ENCODE results near the gene ATP6V0B. TPM values are rescaled to one million over a fixed set of nuclear protein-coding genes. Genes with fewer than 3 reads are reported as not detected.

Gene ATP6V0B
- polyA plus RNA-seq, 2 of the 4 experiments (the other 2 are of a cell fraction): 97.0 to 101 TPM

- Histone ChIP-seq H3K4me3 (peak overlapping the region; percentile 95), H3K9me3 (no peaks in the 10 kb centered on the region), H3K27ac (peak overlapping the region; percentile 84 to 100), H3K4me1 (peaks cover 34% of the 10 kb centered on the region; the same call in 2 of the 3 replicates), H3K4me2 (peak overlapping the region; percentile 91)
- FAIRE-seq: no peak
- TF ChIP-seq E2F6 (IDR thresholded peaks at IDR 0.05; ENCODE audit: borderline replicate concordance, low read depth): peak; percentile 64; the same call in 1 of the 2 replicates
- peak; percentile 70; the same call in 1 of the 2 replicates for TF ChIP-seq MYC (IDR thresholded peaks at IDR 0.05; ENCODE audit: borderline replicate concordance, low read length)
- peak; percentile 14; the same call in 1 of the 2 replicates for TF ChIP-seq POLR2A (IDR thresholded peaks at IDR 0.05; ENCODE audit: low read length)
- TF ChIP-seq NFE2L2 (conservative IDR thresholded peaks at IDR 0.05; ENCODE audit: low read length): no peak
- TF ChIP-seq, protein P1, sequence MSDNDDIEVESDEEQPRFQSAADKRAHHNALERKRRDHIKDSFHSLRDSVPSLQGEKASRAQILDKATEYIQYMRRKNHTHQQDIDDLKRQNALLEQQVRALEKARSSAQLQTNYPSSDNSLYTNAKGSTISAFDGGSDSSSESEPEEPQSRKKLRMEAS (IDR thresholded peaks at IDR 0.05): peak; percentile 95
- WGBS (ENCODE audit: missing lambda C conversion rate): no CpG with 5 or more reads among the region's 45 CpGs
- CTCF ChIA-PET: no interaction called here
- peak in 1 of 2 experiments; percentile 33 for DNase-seq (ENCODE audit: low read depth in 1 of 2, low spot score in 1 of 2)
- peak; percentile 25 to 35; a peak in 4 of 6 replicates for ATAC-seq
- POLR2A ChIA-PET: no interaction called here
These were observed 4.9 kb downstream of the ATP6V0B start for GRCh38 chr1:43979528-43980254.

GRCh38 chr1:43980255-43981134, 5.7 kb downstream of the ATP6V0B start:
- 83% methylated on average over 11 of the region's 13 CpGs for WGBS (ENCODE audit: missing lambda C conversion rate)
- no peak for ATAC-seq
- Histone ChIP-seq H3K27ac (peak overlapping the region; percentile 84 to 100), H3K4me3 (peak overlapping the region; percentile 95), H3K4me1 (peaks cover 34% of the 10 kb centered on the region; the same call in 2 of the 3 replicates), H3K4me2 (peak overlapping the region; percentile 91), H3K9me3 (no peaks in the 10 kb centered on the region)
- POLR2A ChIA-PET: no interaction called here
- no peak for DNase-seq (ENCODE audit: low read depth in 1 of 2, low spot score in 1 of 2)
- CTCF ChIA-PET: no interaction called here
- no peak for FAIRE-seq
- TF ChIP-seq TP53 (CRISPR knock-in tag; IDR thresholded peaks at IDR 0.05) (no peak), SREBF2 (IDR thresholded peaks at IDR 0.05) (no peak), JUN (IDR thresholded peaks at IDR 0.05) (no peak), CEBPB (IDR thresholded peaks at IDR 0.05) (peak in 1 of 2 experiments; percentile 46; a peak in 1 of 4 replicates)
- TF ChIP-seq, protein P2, sequence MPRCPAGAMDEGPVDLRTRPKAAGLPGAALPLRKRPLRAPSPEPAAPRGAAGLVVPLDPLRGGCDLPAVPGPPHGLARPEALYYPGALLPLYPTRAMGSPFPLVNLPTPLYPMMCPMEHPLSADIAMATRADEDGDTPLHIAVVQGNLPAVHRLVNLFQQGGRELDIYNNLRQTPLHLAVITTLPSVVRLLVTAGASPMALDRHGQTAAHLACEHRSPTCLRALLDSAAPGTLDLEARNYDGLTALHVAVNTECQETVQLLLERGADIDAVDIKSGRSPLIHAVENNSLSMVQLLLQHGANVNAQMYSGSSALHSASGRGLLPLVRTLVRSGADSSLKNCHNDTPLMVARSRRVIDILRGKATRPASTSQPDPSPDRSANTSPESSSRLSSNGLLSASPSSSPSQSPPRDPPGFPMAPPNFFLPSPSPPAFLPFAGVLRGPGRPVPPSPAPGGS (IDR thresholded peaks at IDR 0.05): no peak
- TF ChIP-seq, protein P1 (IDR thresholded peaks at IDR 0.05): no peak

GRCh38 chr1:43981135-43981491, 6.4 kb downstream of the ATP6V0B start:
- 98% methylated on average over 14 of the region's 20 CpGs for WGBS (ENCODE audit: missing lambda C conversion rate)
- ChIA-PET CTCF (no interaction called here), POLR2A (no interaction called here)
- Histone ChIP-seq H3K9me3 (no peaks in the 10 kb centered on the region), H3K4me1 (peaks cover 34% of the 10 kb centered on the region; the same call in 1 of the 3 replicates), H3K4me2 (peak overlapping the region; percentile 91; the same call in 1 of the 3 replicates), H3K4me3 (no peak overlapping the region), H3K27ac (peak overlapping the region in 1 of 2 experiments; percentile 100; a peak in 2 of 6 replicates)
- TF ChIP-seq CBX8 (IDR thresholded peaks at IDR 0.05): no peak
- no peak for TF ChIP-seq RAD21 (conservative IDR thresholded peaks at IDR 0.05 in 1 of 2, IDR thresholded peaks at IDR 0.05 in 1 of 2)
- TF ChIP-seq MYC (IDR thresholded peaks at IDR 0.05; ENCODE audit: borderline replicate concordance, low read length): no peak
- TF ChIP-seq ZFP36 (IDR thresholded peaks at IDR 0.05; ENCODE audit: borderline replicate concordance, partially characterized antibody): no peak
- TF ChIP-seq E2F6 (IDR thresholded peaks at IDR 0.05; ENCODE audit: borderline replicate concordance, low read depth): no peak
- no peak for TF ChIP-seq JUN (IDR thresholded peaks at IDR 0.05)
- TF ChIP-seq, protein P3, sequence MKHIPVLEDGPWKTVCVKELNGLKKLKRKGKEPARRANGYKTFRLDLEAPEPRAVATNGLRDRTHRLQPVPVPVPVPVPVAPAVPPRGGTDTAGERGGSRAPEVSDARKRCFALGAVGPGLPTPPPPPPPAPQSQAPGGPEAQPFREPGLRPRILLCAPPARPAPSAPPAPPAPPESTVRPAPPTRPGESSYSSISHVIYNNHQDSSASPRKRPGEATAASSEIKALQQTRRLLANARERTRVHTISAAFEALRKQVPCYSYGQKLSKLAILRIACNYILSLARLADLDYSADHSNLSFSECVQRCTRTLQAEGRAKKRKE (CRISPR knock-in tag; IDR thresholded peaks at IDR 0.05; ENCODE audit: low read depth): no peak
- TF ChIP-seq, protein P2 (IDR thresholded peaks at IDR 0.05): no peak
- no peak for TF ChIP-seq NFE2L2 (conservative IDR thresholded peaks at IDR 0.05; ENCODE audit: low read length)
- no peak for TF ChIP-seq TP53 (CRISPR knock-in tag; IDR thresholded peaks at IDR 0.05)
- TF ChIP-seq POLR2A (IDR thresholded peaks at IDR 0.05; ENCODE audit: low read length): no peak
- no peak for TF ChIP-seq MAFK (IDR thresholded peaks at IDR 0.05; ENCODE audit: partially characterized antibody)
- TF ChIP-seq CHD4 (IDR thresholded peaks at IDR 0.05; ENCODE audit: borderline replicate concordance): no peak
- TF ChIP-seq EP300 (IDR thresholded peaks at IDR 0.05): no peak
- ATAC-seq: no peak
- no peak for DNase-seq (ENCODE audit: low read depth in 1 of 2, low spot score in 1 of 2)
- FAIRE-seq: no peak

Data from A549 (cell line).